Measurements from ENCODE around the gene SUPT4H1. TPM values are rescaled to one million over a fixed set of nuclear protein-coding genes. Genes with fewer than 3 reads are reported as not detected.
A peak's percentile ranks its signal among the peaks of the same experiment; 100 is the strongest.
"Not testable (repeated sequence)": the region's sequence is repeated elsewhere in the genome, so short reads cannot be mapped to it uniquely, and the experiment has no call there.

Gene SUPT4H1
- total RNA-seq, 2 donors from 2014 or later: 58.1 to 63.0 TPM

DNA sequence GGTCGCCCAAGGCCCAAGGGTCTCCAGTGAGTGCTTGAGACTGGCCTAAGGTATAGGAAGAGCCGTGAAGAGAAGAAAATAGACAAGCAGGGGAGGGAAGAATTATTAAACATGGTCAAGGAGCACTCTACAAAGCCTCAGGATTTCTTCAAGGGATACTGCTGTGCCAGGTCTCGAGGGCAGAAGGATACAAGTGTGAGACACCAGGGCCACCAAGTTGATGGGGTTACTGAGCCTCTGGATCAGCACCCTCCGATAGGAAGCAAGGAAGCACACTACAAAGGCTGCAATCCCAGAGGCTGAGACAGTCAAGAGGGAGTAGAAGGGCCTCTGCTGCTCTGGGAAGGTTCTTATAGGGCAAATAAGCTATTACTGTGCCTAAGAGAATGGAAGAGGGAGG lies 6.5 kb downstream of the SUPT4H1 start:
- intact Hi-C loops (cut with DNase I, micrococcal nuclease): no loop called here
- DNase-seq: no peak
- ATAC-seq: no peak

GRCh38 chr17:58344791-58345157 lies 7.2 kb downstream of the SUPT4H1 start:
- intact Hi-C loops (cut with DNase I, micrococcal nuclease): no loop called here
- ATAC-seq (peak; percentile 50), DNase-seq (peak in 1 of 2 donors; percentile 22)

DNA sequence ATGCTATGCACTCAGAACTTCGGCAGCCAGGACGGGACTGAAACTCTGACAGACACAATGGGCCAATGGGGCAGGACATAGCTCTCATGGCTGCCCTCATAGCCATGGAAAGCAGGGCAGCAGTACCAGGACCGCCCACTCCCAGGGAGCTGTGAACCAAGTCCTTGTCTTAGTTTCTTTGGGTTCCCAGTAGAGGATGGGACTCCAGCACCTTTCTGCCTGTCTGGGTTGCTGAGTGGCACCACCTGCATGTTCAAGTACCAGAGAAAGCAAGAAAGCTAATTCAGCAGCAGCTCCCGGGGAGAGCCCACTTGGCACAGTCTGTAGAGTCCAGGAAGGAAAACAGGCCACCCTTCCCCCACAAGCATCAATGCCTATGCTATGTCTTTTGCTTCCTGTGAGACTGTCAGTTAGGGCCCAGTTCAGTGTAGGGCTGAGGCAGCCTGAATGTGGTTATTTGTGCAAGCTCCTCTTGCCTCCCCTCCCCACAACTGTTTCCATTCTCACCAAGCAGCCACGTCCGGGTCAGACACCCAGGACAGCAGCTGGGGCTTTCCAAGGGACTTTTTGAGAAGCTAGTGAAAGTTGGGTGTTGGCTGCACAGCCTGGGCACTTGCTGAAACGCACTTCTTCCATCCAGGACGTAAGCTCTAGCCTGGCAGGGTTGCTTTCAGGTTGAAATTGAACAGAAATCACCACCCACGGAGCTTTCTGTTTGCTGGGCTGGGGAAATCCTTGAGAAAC lies 7.8 kb downstream of the SUPT4H1 start:
- DNase-seq (peak in 1 of 2 donors; percentile 53), ATAC-seq (peak; percentile 52)
- intact Hi-C loops (cut with DNase I, micrococcal nuclease): no loop called here

DNA sequence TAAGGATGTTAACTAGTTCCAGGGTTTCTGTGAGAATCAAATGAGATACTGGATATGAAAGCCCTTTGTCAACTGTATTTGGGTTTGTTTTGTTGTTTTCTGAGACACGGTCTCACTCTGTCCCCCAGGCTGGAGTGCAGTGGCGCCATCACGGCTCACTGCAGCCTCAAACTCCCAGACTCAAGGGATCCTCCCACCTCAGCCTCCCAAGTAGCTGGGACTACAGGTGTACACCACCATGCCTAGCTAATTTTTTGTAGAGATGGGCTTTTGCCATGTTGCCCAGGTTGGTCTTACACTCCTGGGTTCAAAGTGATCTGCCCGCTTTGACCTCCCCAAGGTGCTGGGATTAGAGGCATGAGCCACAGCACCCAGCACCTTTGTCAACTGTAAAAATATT lies 8.9 kb downstream of the SUPT4H1 start:
- intact Hi-C loops (cut with DNase I, micrococcal nuclease): no loop called here
- no peak for DNase-seq
- ATAC-seq: no peak

DNA sequence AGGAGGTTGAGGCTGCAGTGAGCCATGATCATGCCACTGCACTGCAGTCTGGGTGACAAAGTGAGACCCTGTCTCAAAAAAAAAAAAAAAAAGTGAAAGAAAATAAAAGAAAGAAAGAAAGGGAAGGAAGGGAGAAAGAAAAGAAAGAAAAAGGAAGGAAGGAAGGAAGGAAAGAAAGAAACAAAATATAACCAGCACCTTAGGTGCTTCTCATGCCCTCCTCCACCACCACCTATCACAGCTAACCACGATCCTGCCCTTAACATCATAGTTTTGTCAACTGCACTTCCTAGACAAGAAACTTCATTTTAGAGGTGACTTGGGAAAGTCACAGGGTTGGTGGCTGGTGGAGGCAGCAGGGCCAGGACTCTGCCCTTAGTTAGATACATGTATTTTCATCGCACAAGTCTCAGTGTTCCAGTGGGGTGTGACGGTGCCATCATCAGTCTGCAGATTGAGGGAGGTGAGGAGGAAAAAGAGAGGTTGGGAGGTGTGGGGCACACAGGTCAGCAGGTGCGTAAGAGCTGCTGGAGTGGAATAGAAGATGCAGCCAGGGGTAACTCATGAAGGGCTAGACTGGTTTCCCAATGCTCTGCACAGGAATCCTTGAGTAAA lies 10.0 kb downstream of the SUPT4H1 start:
- intact Hi-C loops (cut with DNase I, micrococcal nuclease): no loop called here
- DNase-seq: no peak
- no peak for ATAC-seq

- ATAC-seq; DNase-seq; intact Hi-C loops (cut with DNase I, micrococcal nuclease): not testable (repeated sequence)
These were observed 10.7 kb downstream of the SUPT4H1 start for GRCh38 chr17:58341136-58341860.

- DNase-seq: no peak
- no peak for ATAC-seq
- intact Hi-C loops (cut with DNase I, micrococcal nuclease): no loop called here
These were observed 11.6 kb downstream of the SUPT4H1 start for GRCh38 chr17:58340405-58340876.

DNA sequence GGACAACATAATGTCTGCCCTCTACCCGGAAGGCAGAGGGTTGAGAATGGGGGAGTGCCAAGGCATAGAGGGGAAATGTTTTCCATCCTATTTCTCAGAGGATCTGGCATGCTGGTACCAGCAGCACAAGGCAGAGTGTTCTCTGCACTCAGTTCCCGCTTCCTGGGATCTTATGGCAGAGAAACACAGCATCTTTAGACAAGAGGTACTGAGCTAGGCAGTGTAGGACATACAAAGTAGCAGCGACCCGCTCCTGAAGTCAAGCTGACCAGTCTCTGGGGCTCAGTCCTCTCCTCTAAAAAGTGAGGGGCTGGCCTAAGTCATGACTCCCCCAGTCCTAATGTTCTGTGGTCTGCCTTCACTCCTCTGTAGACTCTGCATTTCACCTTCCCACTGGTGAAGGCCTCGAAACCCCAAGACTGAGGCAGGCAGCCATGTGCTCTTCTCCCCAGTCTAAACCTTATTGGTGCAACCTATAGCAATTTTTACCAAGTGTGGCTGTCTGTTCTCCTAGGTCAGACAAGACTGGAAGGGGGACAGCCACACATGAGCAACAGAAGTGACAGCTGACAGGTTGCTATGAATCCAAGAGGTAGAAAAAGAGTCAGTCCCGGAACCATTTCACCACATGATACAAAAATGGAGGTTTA lies 12.1 kb downstream of the SUPT4H1 start:
- no peak for DNase-seq

DNA sequence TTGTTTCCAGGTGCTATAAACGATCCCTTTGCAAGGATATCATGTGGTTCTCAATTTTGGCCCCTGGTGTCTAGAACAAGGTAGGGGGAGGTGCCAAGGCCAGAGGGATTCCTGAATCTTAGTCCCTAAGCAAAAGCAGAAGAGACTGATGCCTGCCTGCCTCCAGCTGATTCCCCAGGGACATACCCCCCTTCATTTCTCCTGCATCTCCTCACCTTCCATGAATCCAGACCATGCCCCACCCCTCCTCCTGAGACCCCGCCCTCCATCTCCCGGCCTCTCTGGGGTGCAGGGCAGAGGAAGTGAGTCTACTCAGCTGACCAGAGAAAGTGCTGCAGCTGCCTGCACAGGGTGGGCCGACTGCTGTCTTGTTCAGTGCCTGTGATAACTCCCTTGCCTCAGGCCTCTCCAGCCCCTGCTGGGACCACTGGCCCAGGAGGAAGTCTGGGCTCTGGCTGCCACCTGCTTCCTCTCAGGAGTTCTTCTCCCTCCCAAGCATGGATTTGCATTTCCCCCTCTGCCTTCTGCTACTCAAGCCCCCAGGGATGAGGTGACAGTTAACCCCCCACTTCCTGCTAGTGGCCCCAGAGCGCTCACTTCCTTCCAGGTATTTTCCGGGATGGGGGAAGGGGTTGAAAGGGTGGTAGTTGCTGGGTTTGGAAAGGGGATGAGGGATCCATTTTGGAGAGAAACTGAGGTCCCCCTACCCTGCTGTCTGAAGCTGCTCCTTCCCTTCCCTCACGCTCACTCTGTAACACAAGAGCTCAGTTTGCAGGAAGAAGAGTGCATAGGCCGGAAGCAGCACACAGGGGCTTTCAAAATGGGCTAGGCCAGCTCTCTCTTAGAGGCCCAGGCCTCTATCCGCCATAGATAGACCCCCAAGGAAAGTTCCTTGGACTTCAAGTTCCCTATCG lies 12.9 kb downstream of the SUPT4H1 start:
- peak; percentile 54 for ATAC-seq
- intact Hi-C loops (cut with DNase I, micrococcal nuclease): no loop called here
- peak; percentile 65 to 70 for DNase-seq

More for the DNA sequence above, 12.1 kb downstream of the SUPT4H1 start:
- no peak for ATAC-seq
- intact Hi-C loops (cut with DNase I, micrococcal nuclease): no loop called here

GRCh38 chr17:58338454-58338840 lies 13.6 kb downstream of the SUPT4H1 start:
- intact Hi-C loops (cut with DNase I, micrococcal nuclease): no loop called here
- no peak for ATAC-seq

DNA sequence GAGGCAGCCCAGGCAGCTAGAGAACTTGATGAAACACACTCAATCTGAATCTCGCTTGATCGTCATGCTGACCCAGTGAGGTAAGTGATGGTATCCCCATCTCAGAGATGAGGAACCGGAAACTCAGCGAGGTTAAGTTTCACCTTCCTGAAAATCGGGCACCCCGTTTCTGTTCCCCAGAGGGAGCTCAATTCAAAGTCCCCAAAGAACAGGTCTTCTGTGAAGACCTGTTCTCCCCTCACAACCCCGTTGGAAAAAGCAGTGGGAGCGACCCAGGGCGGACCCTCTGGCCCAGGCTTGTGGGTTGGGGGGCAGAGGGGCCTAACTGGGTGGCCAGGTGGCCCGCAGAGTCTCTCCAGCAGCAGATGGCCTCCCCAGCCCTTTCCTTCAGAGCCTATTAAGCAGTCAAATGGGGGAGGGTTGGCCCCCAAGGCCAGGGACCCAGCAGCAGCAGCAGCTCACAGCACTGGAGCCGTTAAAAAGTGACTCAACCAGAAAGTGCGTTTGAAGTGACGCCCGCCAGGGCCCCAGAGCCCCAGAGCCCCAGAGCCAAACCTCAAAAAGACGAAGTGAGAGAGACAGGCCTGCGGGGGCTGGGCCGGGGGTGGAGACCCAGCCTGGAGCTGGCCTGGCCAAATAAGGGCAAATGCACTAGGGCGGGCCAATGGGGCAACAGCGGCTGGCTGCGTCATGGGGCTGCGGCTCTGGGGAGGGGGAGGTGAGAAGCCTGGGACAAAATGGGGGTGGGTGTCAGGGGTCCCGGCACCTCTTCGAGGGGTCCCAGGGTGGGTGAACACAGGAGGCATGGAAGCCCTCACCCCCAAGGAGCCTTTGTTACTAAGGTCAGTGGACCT lies 14.2 kb downstream of the SUPT4H1 start:
- intact Hi-C loops (cut with DNase I, micrococcal nuclease): no loop called here
- DNase-seq (peak; percentile 78 to 81), ATAC-seq (peak; percentile 53)

More at GRCh38 chr17:58338454-58338840, 13.6 kb downstream of the SUPT4H1 start:
- DNase-seq: no peak

DNA sequence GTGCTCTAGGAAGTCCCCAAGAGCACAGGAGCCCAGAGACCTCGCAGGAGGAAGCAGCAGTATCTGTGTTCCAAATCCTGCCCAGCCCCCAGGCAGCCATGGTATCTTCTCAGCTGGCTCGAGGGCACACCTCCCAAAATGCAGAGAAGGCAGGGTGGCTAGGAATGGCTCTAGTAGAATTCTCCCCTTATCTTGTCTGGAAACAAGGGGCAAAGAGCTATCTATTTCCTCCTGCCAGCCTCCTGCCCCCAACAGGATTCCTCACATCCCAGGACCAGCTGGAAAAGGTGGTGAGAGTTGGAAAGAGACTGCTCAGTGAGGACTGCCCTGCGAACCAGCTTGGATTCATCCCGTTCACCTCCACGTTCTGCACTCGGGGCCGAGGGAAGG lies 14.8 kb downstream of the SUPT4H1 start:
- intact Hi-C loops (cut with DNase I, micrococcal nuclease): no loop called here

DNA sequence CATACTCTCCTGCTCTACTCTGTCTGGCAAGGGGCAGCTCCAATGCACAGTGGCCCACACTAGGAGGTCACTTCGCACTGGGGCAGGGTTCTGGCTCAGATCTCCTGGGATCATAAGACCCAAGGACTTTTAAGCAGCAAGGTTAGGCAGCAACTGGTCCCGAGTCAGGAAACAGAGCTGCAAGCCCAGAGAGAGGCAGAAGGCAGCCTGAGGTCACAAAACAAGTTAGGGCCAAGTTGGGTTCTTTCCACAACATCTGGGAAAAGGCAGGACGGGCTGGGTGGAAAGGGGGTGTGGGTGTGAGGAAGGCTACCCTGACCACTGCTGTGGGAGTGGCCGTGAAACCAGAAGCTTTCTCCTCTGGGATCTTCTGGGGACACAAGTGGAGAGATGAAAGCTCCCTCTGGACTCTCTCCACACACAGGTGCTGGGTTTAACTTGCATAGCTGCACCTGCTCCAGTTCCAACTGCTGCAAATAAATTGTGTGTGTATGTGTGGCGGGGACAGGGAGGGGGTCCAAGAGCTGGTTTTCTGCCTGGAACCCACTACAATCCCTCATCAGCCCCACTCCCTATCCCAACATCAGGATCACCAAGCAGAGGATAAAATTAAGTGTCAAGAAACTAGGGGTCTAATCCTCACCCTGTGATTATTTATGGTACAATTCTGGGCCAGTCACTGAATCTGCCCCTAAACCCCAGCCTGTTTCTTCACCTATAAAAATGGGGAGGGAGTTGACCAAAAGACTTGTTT lies 15.4 kb downstream of the SUPT4H1 start:
- intact Hi-C loops (cut with DNase I, micrococcal nuclease): no loop called here
- DNase-seq: no peak
- ATAC-seq: no peak

More for the DNA sequence above, 14.8 kb downstream of the SUPT4H1 start:
- ATAC-seq (no peak), DNase-seq (no peak)

DNA sequence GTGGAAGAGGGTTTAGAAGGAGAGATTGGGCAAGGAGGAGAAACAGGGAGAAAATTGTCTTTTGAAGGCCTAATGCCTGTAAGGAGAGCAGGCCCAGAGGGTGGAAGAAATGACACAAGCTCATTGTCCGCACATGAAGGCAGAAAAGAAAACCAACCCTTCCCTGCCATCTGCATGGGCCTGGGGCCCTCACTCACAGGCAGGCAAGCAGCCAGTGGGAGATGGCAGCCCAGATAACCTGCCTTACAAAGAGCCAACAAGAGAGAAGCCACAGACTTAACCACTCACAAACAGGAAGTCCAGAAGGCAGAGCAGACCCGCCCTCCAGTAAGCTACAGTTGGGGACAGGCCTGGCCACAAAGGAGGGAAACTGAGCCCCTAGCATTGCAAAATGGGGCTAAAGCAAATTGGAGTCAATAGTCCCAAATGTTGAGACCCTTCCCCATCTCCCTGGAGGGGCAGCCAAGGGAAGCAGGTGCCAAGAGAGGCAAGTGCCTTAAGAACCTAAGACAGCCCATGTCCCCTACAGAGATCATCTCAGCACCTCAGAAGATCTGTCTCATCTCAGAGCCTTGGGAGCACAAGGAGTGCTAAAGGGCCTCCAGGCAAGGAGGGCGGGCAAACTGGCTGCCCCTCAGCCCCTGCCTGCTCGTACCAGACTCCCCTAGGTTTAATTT lies 16.1 kb downstream of the SUPT4H1 start:
- DNase-seq (peak in 1 of 2 donors; percentile 59), ATAC-seq (peak; percentile 55)
- intact Hi-C loops (cut with DNase I, micrococcal nuclease): no loop called here

DNA sequence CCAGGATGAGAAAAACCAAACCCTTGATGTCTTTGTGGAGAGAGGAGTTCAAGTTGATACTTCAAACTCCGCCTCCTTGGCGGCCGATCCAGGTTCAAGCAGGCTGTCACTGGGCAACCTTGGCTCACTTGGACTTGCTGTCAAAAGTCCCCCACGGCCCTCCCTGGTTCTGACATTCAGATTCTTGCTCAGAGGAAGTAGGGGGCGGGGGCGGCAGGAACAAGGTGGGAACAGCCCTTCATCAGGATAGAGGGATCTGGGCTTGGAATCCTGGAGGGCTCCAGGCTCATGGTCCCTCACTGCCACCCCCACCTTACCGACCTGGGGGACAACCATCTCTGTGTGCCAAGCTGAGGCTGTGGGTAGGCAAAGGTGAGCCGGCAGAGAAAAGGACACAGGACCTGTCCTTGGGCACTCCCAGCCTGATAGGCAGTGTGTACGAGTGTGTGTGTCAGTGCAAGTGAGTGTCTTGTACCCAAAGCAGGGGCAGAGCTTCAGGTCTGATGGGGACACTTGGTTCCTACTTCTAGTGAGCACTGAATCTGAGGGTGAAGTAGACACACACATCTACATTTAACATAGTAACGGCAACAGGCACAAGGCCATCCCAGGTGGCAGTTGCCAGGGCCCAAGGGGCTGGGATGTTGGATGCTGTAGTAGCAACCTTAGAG lies 16.8 kb downstream of the SUPT4H1 start:
- ATAC-seq (no peak), DNase-seq (no peak)
- intact Hi-C loops (cut with DNase I, micrococcal nuclease): no loop called here

DNA sequence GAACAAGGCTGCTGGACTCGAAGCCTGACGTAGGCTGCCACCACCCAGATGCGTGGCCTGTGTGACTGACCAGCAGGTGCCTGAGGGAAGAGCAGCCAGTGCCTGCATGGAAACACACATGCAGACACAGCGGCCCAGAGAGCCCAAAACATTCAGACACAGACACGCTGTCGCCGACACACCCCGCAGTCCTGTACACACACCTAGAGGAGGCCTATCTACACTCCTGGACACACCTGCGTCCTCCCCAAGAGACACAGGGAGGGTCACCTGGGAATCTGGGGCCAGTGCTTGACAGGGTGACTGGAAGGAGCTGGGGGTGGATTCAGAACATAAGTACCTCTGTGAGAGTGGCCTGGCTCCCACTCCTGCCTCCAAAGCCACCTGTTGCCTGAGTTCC lies 17.3 kb downstream of the SUPT4H1 start:
- DNase-seq: no peak
- intact Hi-C loops (cut with DNase I, micrococcal nuclease): no loop called here
- ATAC-seq: no peak

All from left colon (tissue), 2 donors.